ENCODE results near the gene TSPOAP1. TPM values are rescaled to one million over a fixed set of nuclear protein-coding genes. Genes with fewer than 3 reads are reported as not detected.

The TSPOAP1 gene
- total and polyA plus RNA-seq, 2 of the 4 experiments (the other 2 are of a cell fraction), result 0.90 to 1.6 TPM

DNA sequence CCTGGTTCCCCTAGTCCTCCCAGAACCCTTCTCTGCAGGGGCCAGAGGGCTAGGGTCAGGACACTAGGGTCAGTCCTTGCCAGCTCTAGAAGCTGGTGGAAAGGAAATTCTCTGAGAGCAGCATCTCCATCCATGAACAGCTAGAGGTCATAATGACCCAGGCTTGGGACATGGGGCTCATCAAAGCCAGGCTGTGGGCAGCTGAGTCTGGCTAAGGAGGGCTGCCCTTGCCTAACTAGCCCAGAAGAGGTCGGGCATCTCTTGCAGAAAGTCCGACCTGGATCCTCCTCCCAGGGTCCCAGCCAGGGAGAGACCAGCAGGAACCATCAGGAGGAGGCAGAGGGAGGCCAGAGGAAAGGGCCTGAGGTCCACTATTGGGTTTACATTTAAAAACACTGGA is 52.2 kb downstream of the TSPOAP1 start:
- Histone ChIP-seq H3K79me1 (ENCODE audit: low read depth in 1 of 2, low read length in 2 of 2) (no peaks in the 10 kb centered on the region), H3K9ac (ENCODE audit: low read depth, low read length) (no peak overlapping the region), H3K36me3 (ENCODE audit: control insufficient read depth, insufficient read depth, low read length) (no peaks in the 10 kb centered on the region), H2BK20ac (ENCODE audit: low read depth, low read length) (no peak overlapping the region), H2AK5ac (ENCODE audit: low read depth, low read length) (no peak overlapping the region), H3K9me3 (ENCODE audit: control insufficient read depth, insufficient read depth, low read length) (no peaks in the 10 kb centered on the region), H3K4ac (ENCODE audit: low read depth, low read length) (no peak overlapping the region), H2BK120ac (ENCODE audit: low read depth, low read length) (no peak overlapping the region), H3K23ac (ENCODE audit: low read depth, low read length) (no peak overlapping the region), H2BK15ac (ENCODE audit: low read depth, low read length) (no peak overlapping the region), H4K5ac (ENCODE audit: low read depth, low read length) (no peak overlapping the region), H3K56ac (ENCODE audit: extremely low read depth, insufficient read depth, low read length) (no peak overlapping the region), H2AK9ac (replicated peaks; ENCODE audit: low read depth, low read length, poor library complexity) (no peak overlapping the region), H3K9me1 (ENCODE audit: insufficient read depth, low read length) (no peaks in the 10 kb centered on the region), H3K4me2 (ENCODE audit: low read depth, low read length) (no peak overlapping the region), H4K20me1 (ENCODE audit: insufficient read depth, low read length) (no peaks in the 10 kb centered on the region), H3K14ac (replicated peaks; ENCODE audit: low read depth, low read length) (no peak overlapping the region), H3K4me1 (ENCODE audit: control insufficient read depth, insufficient read depth, low read length) (no peaks in the 10 kb centered on the region), H4K91ac (ENCODE audit: insufficient read depth, low read depth, low read length) (no peak overlapping the region), H4K8ac (ENCODE audit: low read depth in 2 of 2, low read length in 2 of 2) (no peak overlapping the region), H3K18ac (ENCODE audit: low read depth, low read length) (no peak overlapping the region), H3K27ac (ENCODE audit: insufficient read depth, low read length) (no peak overlapping the region), H3K4me3 (ENCODE audit: insufficient read depth, low read depth, low read length) (no peak overlapping the region), H2BK5ac (ENCODE audit: low read depth, low read length, poor library complexity, severe bottlenecking) (no peak overlapping the region), H3K27me3 (ENCODE audit: control insufficient read depth, insufficient read depth, low read length) (peaks cover 15% of the 10 kb centered on the region; the same call in 1 of the 2 replicates), H2AFZ (replicated peaks; ENCODE audit: low read length, poor library complexity) (no peak overlapping the region)
- intact Hi-C loops (cut with micrococcal nuclease) (no loop called here), in situ Hi-C loops (cut with MboI; ENCODE audit: low sequenced_read_pairs) (no loop called here), dilution Hi-C loops (cut with HindIII; ENCODE audit: low sequenced_read_pairs, unreplicated experiment) (no loop called here)
- WGBS, 2 experiments (ENCODE audit: extremely low coverage in 2 of 2, insufficient read length in 1 of 2), result no CpG with 5 or more reads among the region's 2 CpGs
- ATAC-seq (ENCODE audit: low read depth) (no peak), DNase-seq (no peak)
- TF ChIP-seq BHLHE40 (IDR thresholded peaks at IDR 0.05; ENCODE audit: low read depth, low read length) (no peak), SMC3 (IDR thresholded peaks at IDR 0.05; ENCODE audit: low read depth, low read length) (no peak), RAD21 (IDR thresholded peaks at IDR 0.05; ENCODE audit: low read length) (no peak), RFX5 (IDR thresholded peaks at IDR 0.05; ENCODE audit: low read depth, low read length) (no peak), CHD1 (IDR thresholded peaks at IDR 0.05; ENCODE audit: low read depth, low read length) (no peak), MAFK (IDR thresholded peaks at IDR 0.05; ENCODE audit: low read depth, low read length) (no peak), RCOR1 (IDR thresholded peaks at IDR 0.05; ENCODE audit: insufficient replicate concordance, low read length) (no peak), MXI1 (IDR thresholded peaks at IDR 0.05; ENCODE audit: borderline replicate concordance, low read depth, low read length) (no peak), CEBPB (IDR thresholded peaks at IDR 0.05; ENCODE audit: low read depth, low read length) (no peak), MAZ (IDR thresholded peaks at IDR 0.05; ENCODE audit: borderline replicate concordance, low read depth, low read length) (no peak), FOS (IDR thresholded peaks at IDR 0.05; ENCODE audit: low read depth, low read length) (no peak), POLR2A (IDR thresholded peaks at IDR 0.05; ENCODE audit: low read depth, low read length) (no peak)
- TF ChIP-seq, protein P1, sequence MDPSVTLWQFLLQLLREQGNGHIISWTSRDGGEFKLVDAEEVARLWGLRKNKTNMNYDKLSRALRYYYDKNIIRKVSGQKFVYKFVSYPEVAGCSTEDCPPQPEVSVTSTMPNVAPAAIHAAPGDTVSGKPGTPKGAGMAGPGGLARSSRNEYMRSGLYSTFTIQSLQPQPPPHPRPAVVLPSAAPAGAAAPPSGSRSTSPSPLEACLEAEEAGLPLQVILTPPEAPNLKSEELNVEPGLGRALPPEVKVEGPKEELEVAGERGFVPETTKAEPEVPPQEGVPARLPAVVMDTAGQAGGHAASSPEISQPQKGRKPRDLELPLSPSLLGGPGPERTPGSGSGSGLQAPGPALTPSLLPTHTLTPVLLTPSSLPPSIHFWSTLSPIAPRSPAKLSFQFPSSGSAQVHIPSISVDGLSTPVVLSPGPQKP (IDR thresholded peaks at IDR 0.05; ENCODE audit: borderline replicate concordance, low read depth, low read length), result no peak
- TF ChIP-seq, protein P2, sequence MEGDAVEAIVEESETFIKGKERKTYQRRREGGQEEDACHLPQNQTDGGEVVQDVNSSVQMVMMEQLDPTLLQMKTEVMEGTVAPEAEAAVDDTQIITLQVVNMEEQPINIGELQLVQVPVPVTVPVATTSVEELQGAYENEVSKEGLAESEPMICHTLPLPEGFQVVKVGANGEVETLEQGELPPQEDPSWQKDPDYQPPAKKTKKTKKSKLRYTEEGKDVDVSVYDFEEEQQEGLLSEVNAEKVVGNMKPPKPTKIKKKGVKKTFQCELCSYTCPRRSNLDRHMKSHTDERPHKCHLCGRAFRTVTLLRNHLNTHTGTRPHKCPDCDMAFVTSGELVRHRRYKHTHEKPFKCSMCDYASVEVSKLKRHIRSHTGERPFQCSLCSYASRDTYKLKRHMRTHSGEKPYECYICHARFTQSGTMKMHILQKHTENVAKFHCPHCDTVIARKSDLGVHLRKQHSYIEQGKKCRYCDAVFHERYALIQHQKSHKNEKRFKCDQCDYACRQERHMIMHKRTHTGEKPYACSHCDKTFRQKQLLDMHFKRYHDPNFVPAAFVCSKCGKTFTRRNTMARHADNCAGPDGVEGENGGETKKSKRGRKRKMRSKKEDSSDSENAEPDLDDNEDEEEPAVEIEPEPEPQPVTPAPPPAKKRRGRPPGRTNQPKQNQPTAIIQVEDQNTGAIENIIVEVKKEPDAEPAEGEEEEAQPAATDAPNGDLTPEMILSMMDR (conservative IDR thresholded peaks at IDR 0.05; ENCODE audit: low read depth, low read length), result no peak
- TF ChIP-seq, protein P3, sequence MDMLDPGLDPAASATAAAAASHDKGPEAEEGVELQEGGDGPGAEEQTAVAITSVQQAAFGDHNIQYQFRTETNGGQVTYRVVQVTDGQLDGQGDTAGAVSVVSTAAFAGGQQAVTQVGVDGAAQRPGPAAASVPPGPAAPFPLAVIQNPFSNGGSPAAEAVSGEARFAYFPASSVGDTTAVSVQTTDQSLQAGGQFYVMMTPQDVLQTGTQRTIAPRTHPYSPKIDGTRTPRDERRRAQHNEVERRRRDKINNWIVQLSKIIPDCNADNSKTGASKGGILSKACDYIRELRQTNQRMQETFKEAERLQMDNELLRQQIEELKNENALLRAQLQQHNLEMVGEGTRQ (IDR thresholded peaks at IDR 0.05; ENCODE audit: low read depth, low read length), result no peak
- ChIA-PET POLR2A (ENCODE audit: unreplicated experiment) (no interaction called here), CTCF (no interaction called here)
- no TSS peak for BruUV-seq (replicated peaks)

All from IMR-90 (cell line).